ENCODE measurements around the gene PDK2. TPM values are rescaled to one million over a fixed set of nuclear protein-coding genes. Genes with fewer than 3 reads are reported as not detected.

The PDK2 gene
- 16.1 and 16.2 TPM in 2 replicates for polyA plus RNA-seq (2013)

DNA sequence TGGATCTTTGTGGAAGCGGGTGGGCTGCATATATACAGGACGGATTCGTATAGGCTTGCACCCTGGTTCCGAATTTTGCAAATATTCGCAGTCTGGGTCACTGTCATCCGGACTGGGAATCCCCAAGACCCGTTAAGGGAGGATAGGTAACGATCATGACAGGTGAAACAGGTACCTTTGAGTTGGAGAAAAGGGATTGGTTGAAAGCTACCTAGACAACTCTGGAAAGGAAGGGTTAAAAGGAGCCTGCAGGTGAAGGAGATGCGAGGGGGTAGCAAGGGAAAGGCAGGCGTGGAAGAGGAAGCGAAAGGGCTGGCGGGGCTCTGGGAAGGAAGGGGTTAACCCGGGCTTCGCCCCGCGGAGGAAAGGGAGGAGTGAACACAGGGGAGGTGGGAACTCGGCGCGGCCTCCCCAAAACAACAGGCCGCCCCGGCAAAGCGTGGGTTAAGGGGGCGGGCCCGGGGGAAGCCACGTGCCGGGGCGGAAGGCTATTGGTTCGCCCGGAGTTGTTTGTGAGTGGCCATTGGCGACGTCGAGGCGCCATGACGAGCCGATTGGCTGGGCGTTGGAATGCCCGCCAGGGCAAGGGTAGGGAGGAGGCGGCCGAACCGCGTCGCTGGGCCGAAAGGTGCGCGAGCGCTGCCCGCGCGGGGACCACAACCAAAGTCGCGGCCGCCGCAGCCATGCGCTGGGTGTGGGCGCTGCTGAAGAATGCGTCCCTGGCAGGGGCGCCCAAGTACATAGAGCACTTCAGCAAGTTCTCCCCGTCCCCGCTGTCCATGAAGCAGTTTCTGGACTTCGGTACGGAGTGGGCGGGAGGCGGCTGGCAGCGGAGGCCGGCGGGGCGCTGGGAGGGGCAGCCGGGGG is at the start of gene PDK2:
Gene PDK2 (plus strand): TSS at position 599 of the 867 bp plus-strand sequence. CDS start 85 bp downstream, at position 684.
- Histone ChIP-seq H2BK12ac (ENCODE audit: low read length) (peak within 1 kb of the TSS; percentile 41), H3K4me3 (ENCODE audit: low read depth, low read length) (peak within 1 kb of the TSS; percentile 88), H2AFZ (ENCODE audit: insufficient read depth, low read length, poor library complexity) (peak within 1 kb of the TSS; percentile 92), H4K8ac (ENCODE audit: low read depth, low read length) (peak within 1 kb of the TSS; percentile 90), H3K27me3 (ENCODE audit: insufficient read depth, low read length) (no peaks in the 10 kb centered on the region), H3K14ac (ENCODE audit: low read length) (peak within 1 kb of the TSS; percentile 75), H3K23ac (ENCODE audit: low read length) (no peak within 1 kb of the TSS), H3K18ac (ENCODE audit: low read length) (peak within 1 kb of the TSS; percentile 96), H3K79me2 (ENCODE audit: control insufficient read depth, insufficient read depth, low read length, poor library complexity) (peaks cover 2% of the 10 kb centered on the region), H3K9ac (ENCODE audit: low read length) (peak within 1 kb of the TSS; percentile 67), H3K36me3 (ENCODE audit: control insufficient read depth in 1 of 2, insufficient read depth in 2 of 2, low read length in 2 of 2) (peaks cover 4 to 7% of the 10 kb centered on the region in 2 experiments), H2AK5ac (ENCODE audit: low read length) (no peak within 1 kb of the TSS), H3K4ac (ENCODE audit: low read depth, low read length) (no peak within 1 kb of the TSS), H3K4me1 (ENCODE audit: control insufficient read depth in 1 of 2, insufficient read depth in 2 of 2, low read length in 2 of 2) (peaks cover 7 to 11% of the 10 kb centered on the region in 2 experiments), H3K4me2 (ENCODE audit: low read length) (peak within 1 kb of the TSS; percentile 92), H2BK120ac (ENCODE audit: insufficient read depth, low read length, poor library complexity) (peak within 1 kb of the TSS; percentile 45), H3K27ac (ENCODE audit: low read depth, low read length) (no peak within 1 kb of the TSS), H4K91ac (ENCODE audit: low read depth, low read length) (peak within 1 kb of the TSS; percentile 76), H4K12ac (ENCODE audit: low read depth, low read length) (peak within 1 kb of the TSS; percentile 80), H3K9me3 (ENCODE audit: insufficient read depth, low read depth, low read length) (no peaks in the 10 kb centered on the region), H2BK5ac (ENCODE audit: low read depth, low read length, poor library complexity) (no peak within 1 kb of the TSS), H3K79me1 (ENCODE audit: low read length) (peaks cover 5% of the 10 kb centered on the region)
- no CpG with 5 or more reads among the region's 68 CpGs for WGBS (ENCODE audit: extremely low coverage, insufficient coverage, insufficient read length)
- DNase-seq, result peak; percentile 89 to 94

- Histone ChIP-seq H2BK5ac (ENCODE audit: low read depth, low read length, poor library complexity) (no peak overlapping the region), H3K79me2 (ENCODE audit: control insufficient read depth, insufficient read depth, low read length, poor library complexity) (peaks cover 1% of the 10 kb centered on the region), H3K4ac (ENCODE audit: low read depth, low read length) (no peak overlapping the region), H3K9ac (ENCODE audit: low read length) (no peak overlapping the region), H3K23ac (ENCODE audit: low read length) (no peak overlapping the region), H2BK120ac (ENCODE audit: insufficient read depth, low read length, poor library complexity) (no peak overlapping the region), H2AFZ (ENCODE audit: insufficient read depth, low read length, poor library complexity) (no peak overlapping the region), H2AK5ac (ENCODE audit: low read length) (no peak overlapping the region), H2BK12ac (ENCODE audit: low read length) (no peak overlapping the region), H3K14ac (ENCODE audit: low read length) (no peak overlapping the region), H3K18ac (ENCODE audit: low read length) (no peak overlapping the region), H4K8ac (ENCODE audit: low read depth, low read length) (no peak overlapping the region), H3K27ac (ENCODE audit: low read depth, low read length) (no peak overlapping the region), H3K4me3 (ENCODE audit: low read depth, low read length) (no peak overlapping the region), H3K4me1 (ENCODE audit: control insufficient read depth in 1 of 2, insufficient read depth in 2 of 2, low read length in 2 of 2) (peaks cover 26 to 30% of the 10 kb centered on the region in 2 experiments), H3K36me3 (ENCODE audit: control insufficient read depth in 1 of 2, insufficient read depth in 2 of 2, low read length in 2 of 2) (no peaks in the 10 kb centered on the region), H3K9me3 (ENCODE audit: insufficient read depth, low read depth, low read length) (no peaks in the 10 kb centered on the region), H3K27me3 (ENCODE audit: insufficient read depth, low read length) (no peaks in the 10 kb centered on the region), H3K4me2 (ENCODE audit: low read length) (no peak overlapping the region), H4K12ac (ENCODE audit: low read depth, low read length) (no peak overlapping the region), H3K79me1 (ENCODE audit: low read length) (peaks cover 9% of the 10 kb centered on the region), H4K91ac (ENCODE audit: low read depth, low read length) (no peak overlapping the region)
- no CpG with 5 or more reads among the region's 2 CpGs for WGBS (ENCODE audit: extremely low coverage, insufficient coverage, insufficient read length)
- DNase-seq, result no peak
Observed at GRCh38 chr17:50046179-50046578, 49.0 kb upstream of the PDK2 start.

DNA sequence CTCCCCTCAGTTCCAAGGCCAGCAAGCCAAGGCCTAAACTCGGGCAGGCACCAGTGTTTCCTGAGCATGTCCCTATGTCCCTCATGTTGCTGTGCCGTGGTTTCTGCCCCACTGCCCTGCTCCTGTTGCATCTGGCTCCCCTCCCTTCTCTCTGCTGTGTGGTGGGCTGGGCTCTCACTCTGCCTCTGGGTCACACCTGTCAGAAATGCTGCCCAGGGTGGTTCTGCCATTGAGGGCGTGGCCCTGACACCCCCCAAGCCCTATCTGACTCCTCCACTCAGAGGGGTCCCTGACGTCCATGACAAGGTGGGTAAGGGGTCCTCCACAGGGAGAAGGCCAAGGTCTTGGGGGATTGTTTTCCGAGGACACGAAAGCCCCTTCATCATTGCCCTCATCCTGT is 48.5 kb upstream of the PDK2 start:
- no peak overlapping the region for H3K18ac ChIP-seq (ENCODE audit: low read length)
- H3K9ac ChIP-seq (ENCODE audit: low read length), result no peak overlapping the region
- H4K12ac ChIP-seq (ENCODE audit: low read depth, low read length), result no peak overlapping the region
- no peak overlapping the region for H3K4me3 ChIP-seq (ENCODE audit: low read depth, low read length)
- no peaks in the 10 kb centered on the region for H3K36me3 ChIP-seq (ENCODE audit: control insufficient read depth in 1 of 2, insufficient read depth in 2 of 2, low read length in 2 of 2)
- H2BK12ac ChIP-seq (ENCODE audit: low read length), result no peak overlapping the region
- H3K23ac ChIP-seq (ENCODE audit: low read length), result no peak overlapping the region
- H3K27ac ChIP-seq (ENCODE audit: low read depth, low read length), result no peak overlapping the region
- no peak overlapping the region for H3K4me2 ChIP-seq (ENCODE audit: low read length)
- H2BK5ac ChIP-seq (ENCODE audit: low read depth, low read length, poor library complexity), result no peak overlapping the region
- H3K14ac ChIP-seq (ENCODE audit: low read length), result no peak overlapping the region
- no peak overlapping the region for H2BK120ac ChIP-seq (ENCODE audit: insufficient read depth, low read length, poor library complexity)
- H2AFZ ChIP-seq (ENCODE audit: insufficient read depth, low read length, poor library complexity), result no peak overlapping the region
- no peak overlapping the region for H4K91ac ChIP-seq (ENCODE audit: low read depth, low read length)
- H4K8ac ChIP-seq (ENCODE audit: low read depth, low read length), result no peak overlapping the region
- H3K27me3 ChIP-seq (ENCODE audit: insufficient read depth, low read length), result no peaks in the 10 kb centered on the region
- H3K79me1 ChIP-seq (ENCODE audit: low read length), result peaks cover 14% of the 10 kb centered on the region
- DNase-seq, result no peak
- no peaks in the 10 kb centered on the region for H3K9me3 ChIP-seq (ENCODE audit: insufficient read depth, low read depth, low read length)
- no peak overlapping the region for H2AK5ac ChIP-seq (ENCODE audit: low read length)
- H3K4me1 ChIP-seq (ENCODE audit: control insufficient read depth in 1 of 2, insufficient read depth in 2 of 2, low read length in 2 of 2), result peaks cover 30 to 35% of the 10 kb centered on the region in 2 experiments
- peaks cover 1% of the 10 kb centered on the region for H3K79me2 ChIP-seq (ENCODE audit: control insufficient read depth, insufficient read depth, low read length, poor library complexity)
- WGBS (ENCODE audit: extremely low coverage, insufficient coverage, insufficient read length), result no CpG with 5 or more reads among the region's 6 CpGs
- H3K4ac ChIP-seq (ENCODE audit: low read depth, low read length), result no peak overlapping the region

DNA sequence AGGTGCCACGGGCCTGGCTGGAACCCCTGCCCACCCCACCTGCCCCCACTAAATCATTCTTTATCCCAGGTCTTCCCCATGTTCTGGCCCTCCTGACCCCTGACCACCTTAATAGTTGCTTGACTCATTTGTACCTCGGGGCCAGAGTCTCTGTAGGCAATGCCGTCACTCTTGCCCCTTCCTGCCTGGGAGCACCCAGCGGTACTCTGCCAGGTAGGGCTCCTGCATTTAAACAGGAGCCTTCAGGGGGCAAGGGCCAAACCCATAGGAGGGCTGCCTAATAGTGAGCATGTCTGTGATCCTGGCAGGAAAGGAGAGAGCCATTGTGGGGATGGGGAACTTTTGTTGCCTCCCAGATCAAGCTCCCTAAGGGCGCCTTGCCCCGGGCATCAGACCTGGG is 48.1 kb upstream of the PDK2 start:
- peaks cover 17% of the 10 kb centered on the region for H3K79me1 ChIP-seq (ENCODE audit: low read length)
- no CpG with 5 or more reads among the region's 6 CpGs for WGBS (ENCODE audit: extremely low coverage, insufficient coverage, insufficient read length)
- no peak overlapping the region for H3K27ac ChIP-seq (ENCODE audit: low read depth, low read length)
- H4K12ac ChIP-seq (ENCODE audit: low read depth, low read length), result no peak overlapping the region
- H3K4me2 ChIP-seq (ENCODE audit: low read length), result no peak overlapping the region
- peaks cover 3% of the 10 kb centered on the region for H3K79me2 ChIP-seq (ENCODE audit: control insufficient read depth, insufficient read depth, low read length, poor library complexity)
- no peak overlapping the region for H2BK12ac ChIP-seq (ENCODE audit: low read length)
- no peak overlapping the region for H2BK120ac ChIP-seq (ENCODE audit: insufficient read depth, low read length, poor library complexity)
- H3K27me3 ChIP-seq (ENCODE audit: insufficient read depth, low read length), result no peaks in the 10 kb centered on the region
- DNase-seq, result no peak
- H2BK5ac ChIP-seq (ENCODE audit: low read depth, low read length, poor library complexity), result peak overlapping the region; percentile 23
- no peak overlapping the region for H3K23ac ChIP-seq (ENCODE audit: low read length)
- peak overlapping the region; percentile 25 for H4K91ac ChIP-seq (ENCODE audit: low read depth, low read length)
- no peaks in the 10 kb centered on the region for H3K36me3 ChIP-seq (ENCODE audit: control insufficient read depth in 1 of 2, insufficient read depth in 2 of 2, low read length in 2 of 2)
- H3K4me1 ChIP-seq (ENCODE audit: control insufficient read depth in 1 of 2, insufficient read depth in 2 of 2, low read length in 2 of 2), result peaks cover 34 to 39% of the 10 kb centered on the region in 2 experiments
- H3K9ac ChIP-seq (ENCODE audit: low read length), result no peak overlapping the region
- H4K8ac ChIP-seq (ENCODE audit: low read depth, low read length), result no peak overlapping the region
- no peak overlapping the region for H3K4ac ChIP-seq (ENCODE audit: low read depth, low read length)
- no peak overlapping the region for H3K18ac ChIP-seq (ENCODE audit: low read length)
- H3K4me3 ChIP-seq (ENCODE audit: low read depth, low read length), result no peak overlapping the region
- peak overlapping the region; percentile 42 for H2AK5ac ChIP-seq (ENCODE audit: low read length)
- no peaks in the 10 kb centered on the region for H3K9me3 ChIP-seq (ENCODE audit: insufficient read depth, low read depth, low read length)
- H3K14ac ChIP-seq (ENCODE audit: low read length), result peak overlapping the region; percentile 66
- H2AFZ ChIP-seq (ENCODE audit: insufficient read depth, low read length, poor library complexity), result no peak overlapping the region

Measured in trophoblast cell (in vitro differentiated cells and primary cell).